ENCODE measurements around the gene NUMB. TPM values are rescaled to one million over a fixed set of nuclear protein-coding genes. Genes with fewer than 3 reads are reported as not detected.

The NUMB gene
- total RNA-seq, 2 donors from 2014 or later: 45.1 to 55.0 TPM

DNA sequence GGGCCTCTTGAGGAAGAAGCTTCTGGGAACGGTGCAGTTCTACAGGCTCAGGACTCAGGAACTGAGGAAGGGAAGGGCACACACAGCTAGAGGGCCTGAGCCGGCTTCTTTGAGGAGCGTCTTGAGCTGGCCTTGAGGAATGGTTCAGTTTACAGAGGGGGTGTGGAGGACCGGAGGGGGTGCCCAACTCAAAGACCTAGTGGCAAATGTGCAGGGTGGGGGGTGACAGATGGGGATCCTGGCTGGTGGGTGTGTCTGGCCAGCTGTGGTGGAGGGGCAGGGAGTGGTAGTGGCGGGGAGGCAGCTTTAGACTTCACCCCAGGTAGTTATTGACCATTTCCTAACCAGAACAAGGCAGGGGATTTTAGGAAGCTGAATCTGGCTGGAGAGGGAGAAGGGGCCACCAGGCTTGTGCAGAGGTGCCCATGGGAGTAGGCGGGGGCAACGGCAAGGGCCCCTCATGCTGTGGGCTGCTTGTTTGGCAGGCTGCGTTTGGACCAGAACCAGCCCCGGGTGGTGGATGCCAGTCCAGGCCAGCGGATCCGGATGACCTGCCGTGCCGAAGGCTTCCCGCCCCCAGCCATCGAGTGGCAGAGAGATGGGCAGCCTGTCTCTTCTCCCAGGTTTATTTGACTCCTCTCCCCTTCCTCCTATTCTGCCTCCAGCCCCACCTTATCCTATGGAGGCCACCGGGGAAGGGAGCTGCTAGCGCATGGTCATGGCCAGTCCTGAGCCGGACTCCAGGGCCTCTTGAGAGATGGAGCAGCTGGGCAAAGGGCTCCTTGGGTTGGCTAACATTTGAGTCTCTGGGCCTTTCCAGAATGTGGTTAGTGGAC is 193.2 kb downstream of the NUMB start:
- no peak for ATAC-seq (replicated peaks)
- H3K9me3 Mint-ChIP-seq: no peaks in the 10 kb centered on the region

DNA sequence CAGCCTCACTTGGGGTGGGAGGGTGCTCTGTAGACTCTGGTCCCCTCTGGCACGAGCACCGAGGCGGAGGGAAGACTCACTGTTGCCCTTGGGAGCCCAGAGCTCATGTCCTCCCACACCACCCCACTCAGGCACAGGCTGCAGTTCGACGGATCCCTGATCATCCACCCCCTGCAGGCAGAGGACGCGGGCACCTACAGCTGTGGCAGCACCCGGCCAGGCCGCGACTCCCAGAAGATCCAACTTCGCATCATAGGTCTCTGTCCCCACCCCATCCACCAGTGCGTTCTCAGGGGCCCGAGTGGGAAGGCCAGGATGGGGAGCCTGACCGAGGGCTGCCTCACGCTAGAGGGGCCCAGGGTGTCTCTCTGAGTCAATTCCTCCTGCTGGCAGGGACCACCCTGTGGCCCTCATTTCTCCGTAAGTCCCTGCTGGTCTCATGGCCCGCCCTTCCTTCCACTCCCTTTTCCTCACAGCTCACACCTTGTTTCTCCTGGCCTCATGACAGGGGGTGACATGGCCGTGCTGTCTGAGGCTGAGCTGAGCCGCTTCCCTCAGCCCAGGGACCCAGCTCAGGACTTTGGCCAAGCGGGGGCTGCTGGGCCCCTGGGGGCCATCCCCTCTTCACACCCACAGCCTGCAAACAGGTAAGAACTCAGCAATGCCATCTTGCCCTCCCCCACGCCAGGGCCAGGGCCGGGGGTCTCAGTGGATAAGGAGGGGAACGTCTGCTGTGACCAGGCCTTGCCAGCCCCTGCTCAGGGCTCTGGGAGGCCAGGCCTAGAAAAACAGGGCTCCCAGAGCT is 194.1 kb downstream of the NUMB start:
- H3K9me3 Mint-ChIP-seq: no peaks in the 10 kb centered on the region
- ATAC-seq (replicated peaks): no peak
- no peak overlapping the region for H3K4me3 Mint-ChIP-seq
- no peak overlapping the region for H3K27ac Mint-ChIP-seq
- H3K27me3 Mint-ChIP-seq: peaks cover 3% of the 10 kb centered on the region
- no peaks in the 10 kb centered on the region for H3K36me3 Mint-ChIP-seq (ENCODE audit: low read depth)
- H3K4me1 Mint-ChIP-seq: no peaks in the 10 kb centered on the region

More for the DNA sequence above, 193.2 kb downstream of the NUMB start:
- Mint-ChIP-seq H3K4me1 (peaks cover under 1% of the 10 kb centered on the region), H3K36me3 (ENCODE audit: low read depth) (no peaks in the 10 kb centered on the region), H3K27ac (no peak overlapping the region), H3K27me3 (peaks cover 3% of the 10 kb centered on the region), H3K4me3 (no peak overlapping the region)

DNA sequence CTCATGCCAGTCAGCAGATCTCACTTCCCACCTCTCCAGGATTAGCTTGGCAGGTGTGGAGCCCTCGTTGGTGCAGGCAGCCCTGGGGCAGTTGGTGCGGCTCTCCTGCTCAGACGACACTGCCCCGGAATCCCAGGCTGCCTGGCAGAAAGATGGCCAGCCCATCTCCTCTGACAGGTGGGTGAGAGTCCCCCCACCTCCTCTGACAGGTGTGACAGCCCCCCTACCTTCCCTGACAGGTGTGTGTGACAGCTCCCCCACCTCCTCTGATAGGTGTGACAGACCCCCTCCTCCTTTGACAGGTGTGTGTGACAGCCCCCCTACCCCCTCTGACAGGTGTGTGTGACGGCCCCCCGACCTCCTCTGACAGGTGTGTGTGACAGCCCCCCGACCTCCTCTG is 194.7 kb downstream of the NUMB start:
- Mint-ChIP-seq H3K27me3 (peaks cover 3% of the 10 kb centered on the region), H3K4me1 (no peaks in the 10 kb centered on the region), H3K27ac (no peak overlapping the region), H3K36me3 (ENCODE audit: low read depth) (no peaks in the 10 kb centered on the region), H3K9me3 (no peaks in the 10 kb centered on the region), H3K4me3 (no peak overlapping the region)
- ATAC-seq (replicated peaks): no peak

DNA sequence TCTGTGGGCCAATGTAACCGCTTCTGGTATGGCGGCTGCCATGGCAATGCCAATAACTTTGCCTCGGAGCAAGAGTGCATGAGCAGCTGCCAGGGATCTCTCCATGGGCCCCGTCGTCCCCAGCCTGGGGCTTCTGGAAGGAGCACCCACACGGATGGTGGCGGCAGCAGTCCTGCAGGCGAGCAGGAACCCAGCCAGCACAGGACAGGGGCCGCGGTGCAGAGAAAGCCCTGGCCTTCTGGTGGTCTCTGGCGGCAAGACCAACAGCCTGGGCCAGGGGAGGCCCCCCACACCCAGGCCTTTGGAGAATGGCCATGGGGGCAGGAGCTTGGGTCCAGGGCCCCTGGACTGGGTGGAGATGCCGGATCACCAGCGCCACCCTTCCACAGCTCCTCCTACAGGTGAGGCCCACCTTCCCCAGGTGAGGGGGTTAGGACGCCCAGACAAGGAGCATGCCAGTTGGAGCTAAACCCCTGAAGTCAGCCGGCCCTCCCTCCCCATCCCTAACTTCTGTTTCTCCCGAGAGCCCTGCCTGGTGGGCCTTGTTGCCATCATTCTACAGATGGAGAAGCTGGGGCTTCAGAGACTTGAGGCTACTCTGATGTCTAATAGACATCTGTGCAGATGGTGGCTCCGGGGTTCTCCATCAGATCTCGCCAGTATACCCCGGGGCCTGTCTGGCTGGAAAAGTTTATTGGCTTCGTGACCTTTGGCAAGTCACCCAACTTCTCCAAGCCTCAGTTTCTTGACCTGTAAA is 195.7 kb downstream of the NUMB start:
- Mint-ChIP-seq H3K4me1 (no peaks in the 10 kb centered on the region), H3K9me3 (no peaks in the 10 kb centered on the region), H3K4me3 (no peak overlapping the region), H3K27ac (no peak overlapping the region), H3K27me3 (peaks cover 3% of the 10 kb centered on the region), H3K36me3 (ENCODE audit: low read depth) (no peaks in the 10 kb centered on the region)
- ATAC-seq (replicated peaks): no peak

DNA sequence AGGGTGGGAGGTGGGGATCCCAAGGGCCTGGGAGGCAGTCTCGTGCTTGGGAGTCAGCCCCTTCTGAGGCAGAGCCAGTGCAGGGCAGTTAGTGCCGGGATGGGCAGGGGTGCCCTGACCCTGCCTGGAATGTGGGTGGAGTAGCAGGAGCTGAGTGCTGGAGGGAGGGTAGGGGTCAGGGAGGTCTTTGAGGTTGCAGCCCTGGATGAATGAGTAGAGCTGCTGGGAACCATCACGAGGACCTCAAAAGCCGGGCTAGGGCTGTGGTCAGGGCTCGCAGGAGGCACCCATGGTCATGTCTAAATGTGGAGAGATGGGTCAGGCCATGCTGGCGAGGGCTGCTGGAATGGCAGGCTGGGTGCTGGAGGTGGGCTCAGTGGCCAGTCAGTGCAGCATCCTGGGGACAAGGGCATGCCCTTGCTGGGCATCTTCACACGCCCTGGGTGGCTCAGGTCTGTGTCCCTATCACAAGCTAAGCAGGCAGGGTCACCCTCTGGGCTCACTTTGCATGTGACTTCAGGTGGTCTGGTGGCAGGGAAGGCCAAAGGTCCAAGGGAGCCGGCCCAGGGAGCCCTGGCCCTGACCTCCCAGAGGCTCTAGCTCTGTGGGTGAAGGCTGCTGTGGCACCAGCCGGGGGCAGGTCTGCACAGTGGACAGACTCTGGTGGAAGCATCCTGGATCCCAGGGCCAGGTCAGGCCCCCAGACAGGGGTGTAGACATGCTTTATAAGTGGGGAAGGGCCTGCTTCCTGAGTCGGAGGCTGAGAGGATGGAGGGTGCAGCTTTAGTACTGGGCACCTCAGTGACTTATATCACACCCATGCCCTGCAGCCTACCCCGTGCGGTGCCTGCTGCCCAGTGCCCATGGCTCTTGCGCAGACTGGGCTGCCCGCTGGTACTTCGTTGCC is 196.6 kb downstream of the NUMB start:
- H3K27me3 Mint-ChIP-seq: peaks cover 3% of the 10 kb centered on the region
- no peaks in the 10 kb centered on the region for H3K36me3 Mint-ChIP-seq (ENCODE audit: low read depth)
- H3K4me3 Mint-ChIP-seq: no peak overlapping the region
- H3K9me3 Mint-ChIP-seq: no peaks in the 10 kb centered on the region
- H3K27ac Mint-ChIP-seq: no peak overlapping the region
- ATAC-seq (replicated peaks): no peak
- H3K4me1 Mint-ChIP-seq: no peaks in the 10 kb centered on the region

DNA sequence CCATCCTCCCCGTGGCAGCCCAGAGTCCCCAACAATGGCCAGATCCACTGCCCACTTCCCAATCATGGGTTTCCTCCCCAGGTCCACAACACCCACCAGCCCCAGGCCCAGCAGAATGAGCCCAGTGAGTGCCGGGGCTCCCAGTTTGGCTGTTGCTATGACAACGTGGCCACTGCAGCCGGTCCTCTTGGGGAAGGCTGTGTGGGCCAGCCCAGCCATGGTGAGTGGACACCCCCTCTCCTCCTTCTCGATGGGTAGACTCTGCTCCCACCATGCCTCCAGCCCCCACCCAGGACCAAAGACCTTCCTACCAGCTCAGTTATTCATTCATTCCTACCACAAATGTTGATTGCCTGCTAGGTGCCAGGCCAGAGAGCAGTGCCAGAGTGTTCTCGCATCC is 197.3 kb downstream of the NUMB start:
- ATAC-seq (replicated peaks): no peak
- H3K4me3 Mint-ChIP-seq: no peak overlapping the region
- peaks cover 3% of the 10 kb centered on the region for H3K27me3 Mint-ChIP-seq
- H3K36me3 Mint-ChIP-seq (ENCODE audit: low read depth): no peaks in the 10 kb centered on the region
- H3K9me3 Mint-ChIP-seq: no peaks in the 10 kb centered on the region
- H3K4me1 Mint-ChIP-seq: no peaks in the 10 kb centered on the region
- H3K27ac Mint-ChIP-seq: no peak overlapping the region

DNA sequence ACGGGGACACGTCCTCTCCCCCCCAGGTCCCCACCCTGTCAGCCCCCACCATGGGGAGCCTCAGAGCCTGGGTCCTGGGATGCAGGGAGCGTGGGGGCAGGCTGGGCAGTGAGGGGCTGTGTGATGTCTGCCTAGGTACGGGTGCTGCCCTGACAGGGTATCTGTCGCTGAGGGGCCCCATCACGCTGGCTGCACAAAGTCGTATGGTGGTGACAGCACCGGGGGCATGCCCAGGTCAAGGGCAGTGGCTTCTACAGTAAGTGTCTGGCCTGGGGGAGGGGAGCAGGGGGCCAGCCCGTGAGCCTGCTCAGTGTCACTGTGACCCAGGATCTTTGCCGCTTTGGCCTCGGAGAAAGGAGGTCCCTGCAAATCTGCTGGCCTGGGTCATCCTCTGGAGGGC is 197.8 kb downstream of the NUMB start:
- no peak overlapping the region for H3K27ac Mint-ChIP-seq
- H3K36me3 Mint-ChIP-seq (ENCODE audit: low read depth): no peaks in the 10 kb centered on the region
- no peak for ATAC-seq (replicated peaks)
- H3K9me3 Mint-ChIP-seq: no peaks in the 10 kb centered on the region
- H3K4me1 Mint-ChIP-seq: no peaks in the 10 kb centered on the region
- H3K27me3 Mint-ChIP-seq: peaks cover 3% of the 10 kb centered on the region
- no peak overlapping the region for H3K4me3 Mint-ChIP-seq

DNA sequence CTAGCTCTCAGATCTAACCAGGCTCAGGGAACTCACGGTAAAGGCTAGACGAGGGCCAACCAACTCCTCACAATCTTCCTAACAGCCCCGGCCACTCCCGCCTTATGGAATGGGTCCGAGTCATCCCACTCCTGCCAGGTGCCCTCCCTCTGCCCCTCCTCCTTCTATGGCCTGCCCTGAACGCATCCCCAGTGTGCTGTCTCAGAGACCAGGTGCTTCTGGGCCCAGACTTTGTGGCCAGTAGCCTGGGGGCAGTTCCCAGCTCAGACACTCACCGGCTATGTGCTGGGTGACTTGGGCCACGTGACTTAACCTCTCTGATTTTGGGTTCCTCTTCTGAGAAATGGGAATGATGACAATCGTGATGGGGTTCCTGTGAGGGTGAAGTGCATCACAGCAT is 198.5 kb downstream of the NUMB start:
- Mint-ChIP-seq H3K27me3 (peaks cover 3% of the 10 kb centered on the region), H3K4me1 (no peaks in the 10 kb centered on the region), H3K27ac (no peak overlapping the region)

DNA sequence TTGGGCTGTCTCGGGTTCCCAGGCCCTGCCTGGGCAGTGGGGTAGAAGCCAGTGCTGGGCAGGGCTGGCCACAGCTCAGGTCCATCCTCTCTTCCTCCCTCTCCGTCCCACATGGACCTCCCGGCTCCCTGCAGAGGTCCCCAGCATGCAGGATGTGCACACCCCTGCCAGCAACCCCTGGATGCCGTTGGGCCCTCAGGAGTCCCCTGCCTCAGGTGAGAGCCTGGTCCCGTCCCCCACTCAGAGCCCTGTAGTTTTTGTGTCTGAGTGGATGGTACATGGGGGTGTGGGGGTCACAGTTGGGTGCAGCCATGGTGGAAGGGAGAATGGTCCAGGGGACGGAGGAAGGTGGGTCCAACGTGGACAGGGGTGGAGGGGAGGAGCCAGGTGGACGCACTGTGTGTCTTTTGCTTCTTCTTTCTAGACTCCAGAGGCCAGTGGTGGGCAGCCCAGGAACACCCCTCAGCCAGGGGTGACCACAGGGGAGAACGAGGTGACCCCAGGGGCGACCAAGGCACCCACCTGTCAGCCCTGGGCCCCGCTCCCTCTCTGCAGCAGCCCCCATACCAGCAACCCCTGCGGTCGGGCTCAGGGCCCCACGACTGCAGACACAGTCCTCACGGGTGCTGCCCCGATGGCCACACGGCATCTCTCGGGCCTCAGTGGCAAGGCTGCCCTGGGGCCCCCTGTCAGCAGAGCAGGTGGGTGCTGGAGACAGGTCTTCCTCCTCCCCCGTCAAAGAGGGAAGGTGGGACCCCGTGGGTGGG is 199.3 kb downstream of the NUMB start:
- H3K4me1 Mint-ChIP-seq: no peaks in the 10 kb centered on the region
- no peak for ATAC-seq (replicated peaks)
- no peak overlapping the region for H3K4me3 Mint-ChIP-seq
- no peaks in the 10 kb centered on the region for H3K9me3 Mint-ChIP-seq
- no peaks in the 10 kb centered on the region for H3K36me3 Mint-ChIP-seq (ENCODE audit: low read depth)
- no peak overlapping the region for H3K27ac Mint-ChIP-seq
- H3K27me3 Mint-ChIP-seq: peaks cover 3% of the 10 kb centered on the region

More for the DNA sequence above, 198.5 kb downstream of the NUMB start:
- Mint-ChIP-seq H3K4me3 (no peak overlapping the region), H3K36me3 (ENCODE audit: low read depth) (no peaks in the 10 kb centered on the region), H3K9me3 (no peaks in the 10 kb centered on the region)
- ATAC-seq (replicated peaks): no peak

DNA sequence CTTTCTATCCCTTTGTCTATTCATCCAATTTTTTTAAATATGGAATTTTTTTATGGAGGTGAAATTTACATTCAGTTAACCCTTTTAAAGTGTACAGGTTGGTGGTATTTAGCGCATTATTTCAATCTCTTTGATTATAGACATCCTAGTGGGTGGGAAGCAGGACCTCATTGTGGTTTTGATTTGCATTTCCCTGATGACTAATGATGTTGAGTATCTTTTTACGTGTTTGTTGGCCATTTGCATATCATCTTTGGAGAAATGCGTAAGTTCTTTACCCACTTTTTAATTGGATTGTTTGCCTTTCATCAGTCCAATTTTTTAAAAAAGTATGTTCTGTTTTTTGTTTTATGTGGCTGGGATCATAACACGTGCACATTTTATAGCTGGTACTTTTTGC is 200.3 kb downstream of the NUMB start:
- H3K4me3 Mint-ChIP-seq: no peak overlapping the region
- H3K27me3 Mint-ChIP-seq: no peaks in the 10 kb centered on the region
- no peaks in the 10 kb centered on the region for H3K4me1 Mint-ChIP-seq
- peak overlapping the region; percentile 66 for H3K27ac Mint-ChIP-seq
- peak; percentile 44 for ATAC-seq (replicated peaks)
- no peaks in the 10 kb centered on the region for H3K36me3 Mint-ChIP-seq (ENCODE audit: low read depth)
- no peaks in the 10 kb centered on the region for H3K9me3 Mint-ChIP-seq

DNA sequence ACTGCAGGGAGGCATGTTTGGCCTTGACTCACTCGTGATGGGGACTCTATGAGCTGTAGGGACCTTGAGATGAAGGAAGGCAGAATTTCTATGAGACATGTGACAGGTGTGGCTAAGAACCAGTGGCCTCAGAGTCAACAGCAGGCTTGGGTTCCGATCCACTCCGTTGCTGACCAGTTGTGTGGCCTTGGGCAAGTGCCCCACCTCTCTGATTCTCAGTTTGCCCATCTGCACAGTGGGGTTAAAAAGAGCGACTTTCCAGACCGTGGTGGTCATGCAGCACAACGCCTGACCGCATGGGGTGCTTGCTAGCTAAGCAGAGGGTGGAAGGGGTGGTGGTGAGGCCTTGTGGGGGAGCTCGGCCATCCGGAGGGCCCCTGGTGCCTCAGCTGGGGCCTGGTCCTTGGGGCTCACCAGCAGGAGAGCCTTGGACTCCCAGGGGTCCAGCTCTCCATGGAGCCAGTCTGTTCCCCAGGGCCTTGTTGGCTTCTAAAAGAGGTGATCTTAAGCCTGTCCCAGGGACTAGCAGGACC is 202.6 kb downstream of the NUMB start:
- H3K9me3 Mint-ChIP-seq: no peaks in the 10 kb centered on the region
- no peaks in the 10 kb centered on the region for H3K36me3 Mint-ChIP-seq (ENCODE audit: low read depth)
- no peaks in the 10 kb centered on the region for H3K4me1 Mint-ChIP-seq
- H3K4me3 Mint-ChIP-seq: no peak overlapping the region
- H3K27ac Mint-ChIP-seq: no peak overlapping the region
- ATAC-seq (replicated peaks): no peak
- no peaks in the 10 kb centered on the region for H3K27me3 Mint-ChIP-seq

DNA sequence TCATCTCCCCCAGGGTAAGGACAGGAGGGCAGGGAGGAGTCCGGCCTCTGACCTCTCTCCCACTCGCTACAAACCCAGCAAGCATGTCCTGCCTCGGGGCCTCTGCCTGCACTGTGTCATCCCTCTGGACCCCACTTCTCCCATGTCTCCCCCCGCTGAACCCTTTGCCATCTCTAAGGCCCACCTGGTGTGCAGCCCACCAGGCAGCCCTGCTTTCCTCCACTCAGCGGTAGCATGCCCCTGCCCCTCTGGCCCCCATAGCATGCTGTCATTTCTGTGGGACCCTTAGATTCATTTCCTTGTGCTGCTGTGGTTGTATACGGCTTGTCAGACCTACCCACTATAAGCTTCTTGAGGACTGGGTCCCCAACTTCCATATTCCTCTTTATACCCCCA is 203.3 kb downstream of the NUMB start:
- Mint-ChIP-seq H3K4me3 (no peak overlapping the region), H3K27ac (no peak overlapping the region), H3K36me3 (ENCODE audit: low read depth) (no peaks in the 10 kb centered on the region), H3K27me3 (no peaks in the 10 kb centered on the region), H3K4me1 (no peaks in the 10 kb centered on the region), H3K9me3 (no peaks in the 10 kb centered on the region)
- ATAC-seq (replicated peaks): no peak

Measured in activated T-helper 17 cell treated with anti-CD3 and anti-CD28 coated beads, Interleukin-2, amount 50 U/mL, for 72 hours (primary cell).